HG03066 (cell line): ENCODE data around the gene AP1M2.
"Not testable (repeated sequence)": the region's sequence is repeated elsewhere in the genome, so short reads cannot be mapped to it uniquely, and the experiment has no call there.

Source experiments
- ATAC-seq: cut with Tn5 transposase; IDR thresholded peaks from one replicate; pipeline ENCODE4 v1.9.1; 2021; ENCODE audit warnings: low read depth; ENCODE audit not compliant: unreplicated experiment

AP1M2 gene

GRCh38 chr19:10566408-10566657 lies 20.8 kb downstream of the AP1M2 start:
- ATAC-seq = no peak

GRCh38 chr19:10565567-10566407 lies 21.3 kb downstream of the AP1M2 start, which contains the start of gene KRI1:
Gene KRI1, minus strand, starts transcription at chr19:10566010. Its CDS starts 11 bp downstream, at chr19:10565999.
- peak; percentile 40 for ATAC-seq

GRCh38 chr19:10565028-10565566 lies 22.0 kb downstream of the AP1M2 start:
- no peak for ATAC-seq

GRCh38 chr19:10562609-10563008 lies 24.5 kb downstream of the AP1M2 start:
- ATAC-seq = no peak

- no peak for ATAC-seq
These were observed 27.0 kb downstream of the AP1M2 start for GRCh38 chr19:10560154-10560553.

GRCh38 chr19:10557603-10558197 lies 29.4 kb downstream of the AP1M2 start:
- ATAC-seq = no peak

GRCh38 chr19:10555610-10555973 lies 31.5 kb downstream of the AP1M2 start:
- no peak for ATAC-seq

- no peak for ATAC-seq
These were observed 32.1 kb downstream of the AP1M2 start for GRCh38 chr19:10554760-10555609.

GRCh38 chr19:10553943-10554381 lies 33.1 kb downstream of the AP1M2 start:
- ATAC-seq = no peak

- ATAC-seq = no peak
These were observed 33.9 kb downstream of the AP1M2 start for GRCh38 chr19:10553087-10553667.

GRCh38 chr19:10552510-10553053 lies 34.5 kb downstream of the AP1M2 start:
- ATAC-seq = no peak

- no peak for ATAC-seq
These were observed 35.3 kb downstream of the AP1M2 start for GRCh38 chr19:10551698-10552301.

- not testable (repeated sequence) for ATAC-seq
These were observed 36.1 kb downstream of the AP1M2 start for GRCh38 chr19:10551006-10551405.

- ATAC-seq = no peak
These were observed 36.8 kb downstream of the AP1M2 start for GRCh38 chr19:10550336-10550735.

- ATAC-seq = no peak
These were observed 37.4 kb downstream of the AP1M2 start for GRCh38 chr19:10549733-10550132.

GRCh38 chr19:10548746-10549276 lies 38.3 kb downstream of the AP1M2 start:
- no peak for ATAC-seq

- no peak for ATAC-seq
These were observed 40.3 kb downstream of the AP1M2 start for GRCh38 chr19:10546817-10547216.

- no peak for ATAC-seq
These were observed 42.3 kb downstream of the AP1M2 start for GRCh38 chr19:10544753-10545251.

- no peak for ATAC-seq
These were observed 42.8 kb downstream of the AP1M2 start for GRCh38 chr19:10544242-10544752.
